Esophagus squamous epithelium (tissue), 5 donors: ENCODE data around the gene NUP85. TPM values are rescaled to one million over a fixed set of nuclear protein-coding genes. Genes with fewer than 3 reads are reported as not detected.

ENCODE experiments used
- DNase-seq: peaks from one replicate; lab custom pipeline; 2025; lab: John Stamatoyannopoulos, UW
- H3K27ac ChIP-seq, 4 donors: fragments of 200-600 bp; sonication (generic); one replicate each; pipeline ENCODE4 v1.5.1; 2016 to 2019; ENCODE audit warnings: mild to moderate bottlenecking in 1 of 4
- H3K27me3 ChIP-seq, 4 donors: fragments of 200-600 bp; sonication (generic); 1 replicate in 3 of 4; 2 replicates in 1 of 4; pipeline versions ENCODE4 v1.5.1 to v1.6.0; 2017 to 2021; ENCODE audit warnings: antibody characterized with exemption in 1 of 4
- H3K36me3 ChIP-seq, 3 donors: fragments of 200-600 bp; sonication (generic); one replicate each; pipeline ENCODE4 v1.5.1; 2016 to 2019
- H3K4me1 ChIP-seq, 3 donors: fragments of 200-600 bp; sonication (generic); one replicate each; pipeline ENCODE4 v1.5.1; 2017 to 2019
- H3K4me3 ChIP-seq, 4 donors: fragments of 200-600 bp; sonication (generic); 1 replicate in 3 of 4; 2 replicates in 1 of 4; pipeline ENCODE4 v1.5.1; 2016 to 2019; ENCODE audit warnings: mild to moderate bottlenecking in 2 of 4, moderate library complexity in 1 of 4
- H3K9me3 ChIP-seq, 3 donors: fragments of 200-600 bp; sonication (generic); one replicate each; pipeline ENCODE4 v1.5.1; 2016 to 2019
- CTCF ChIP-seq, 6 experiments: fragments of 450-650 bp in 4 of 6; fragments of 200-600 bp in 2 of 6; sonication (generic) in 2 of 6; IDR thresholded peaks; one replicate each; pipeline ENCODE4 v1.5.1; 2016 to 2019; ENCODE audit warnings: antibody characterized with exemption in 6 of 6, mild to moderate bottlenecking in 4 of 6, moderate library complexity in 4 of 6
- POLR2A ChIP-seq, 4 donors: fragments of 450-650 bp; IDR thresholded peaks; one replicate each; pipeline ENCODE4 v1.6.1; 2017; ENCODE audit warnings: antibody characterized with exemption in 4 of 4, mild to moderate bottlenecking in 4 of 4, moderate library complexity in 3 of 4
- WGBS, 2 donors: methylation state at CpG; one replicate each; pipeline ENCODE4 v1.1.5; 2018; 5-methylcytosine and 5-hydroxymethylcytosine counted together
- intact Hi-C: fragments of 100-400 bp; cut with DNase I; formaldehyde crosslinking; loops from one replicate; pipeline ENCODE4 v1.15.0; 2022
- total RNA-seq, 4 donors: library from RNA; depleted of rRNA; stranded (reverse); fragments of >200 nt; gene quantifications; one replicate each; pipeline ENCODE4 v1.1.0, GENCODE V29; 2016
- donor health status: DM: yes; HTN: yes; CAD: no.

Gene NUP85
- total RNA-seq, 4 donors from 2014 or later = 17.5 to 33.3 (median 29.0) TPM

DNA sequence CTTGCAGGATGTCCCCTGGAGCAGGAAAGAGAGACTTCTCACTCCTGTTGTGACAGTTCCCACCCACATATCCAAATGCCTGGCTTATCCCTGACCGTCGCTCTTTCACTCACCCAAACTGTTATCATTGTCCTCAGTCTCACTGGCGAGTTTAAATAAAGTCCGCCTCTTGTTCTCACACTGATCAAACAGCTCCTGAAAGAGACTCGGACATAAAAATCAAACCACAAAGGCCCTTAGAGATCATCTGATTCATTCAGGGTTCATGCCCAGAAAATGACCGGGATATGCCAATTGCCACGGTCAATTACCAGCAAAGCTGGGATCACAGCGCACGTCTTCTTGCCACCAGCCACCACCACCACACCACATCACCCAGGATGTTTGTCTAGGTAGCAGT lies 36.0 kb downstream of the NUP85 start:
- WGBS, 2 donors = 92 to 93% methylated on average over 9 of the region's 9 CpGs

DNA sequence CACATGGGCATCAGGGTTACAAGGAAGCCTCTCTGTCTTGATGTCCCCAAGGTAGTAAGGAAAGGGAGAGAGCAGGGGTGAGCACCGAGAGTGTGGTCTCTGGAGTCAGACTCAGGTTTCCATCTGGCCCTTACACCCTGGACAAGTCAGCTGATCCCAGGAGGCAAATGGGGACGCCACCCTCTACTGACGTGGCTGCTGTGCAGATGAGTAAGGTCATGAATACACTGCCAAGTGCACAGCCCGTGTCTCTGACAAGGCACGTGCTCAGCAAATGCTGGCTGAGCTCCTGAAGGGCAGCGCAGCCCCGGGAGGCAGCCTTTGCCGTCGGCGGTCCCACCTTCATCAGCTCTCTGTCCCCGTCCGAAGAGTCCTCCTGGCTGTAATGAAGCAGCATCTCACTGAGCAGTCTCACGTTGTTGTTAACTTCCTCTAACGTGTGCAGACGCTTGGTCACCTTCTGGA lies 36.5 kb downstream of the NUP85 start:
- Histone ChIP-seq H3K27me3 (no peaks in the 10 kb centered on the region), H3K36me3 (peaks cover 75 to 98% (median 82%) of the 10 kb centered on the region in 3 donors), H3K9me3 (no peaks in the 10 kb centered on the region), H3K4me3 (no peak overlapping the region), H3K27ac (peak overlapping the region in 2 of 4 donors; percentile 7 to 11), H3K4me1 (no peaks in the 10 kb centered on the region)
- intact Hi-C loops = no loop called here
- DNase-seq = no peak
- no peak for TF ChIP-seq CTCF (IDR thresholded peaks at IDR 0.05)
- no peak for TF ChIP-seq POLR2A (IDR thresholded peaks at IDR 0.05)
- 53 to 76% methylated on average over 6 to 10 of the region's 15 CpGs for WGBS, 2 donors

More for the DNA sequence above, 36.0 kb downstream of the NUP85 start:
- Histone ChIP-seq H3K9me3 (no peaks in the 10 kb centered on the region), H3K4me3 (no peak overlapping the region), H3K27me3 (no peaks in the 10 kb centered on the region), H3K27ac (peak overlapping the region in 1 of 4 donors; percentile 34), H3K4me1 (no peaks in the 10 kb centered on the region), H3K36me3 (peaks cover 81 to 100% (median 82%) of the 10 kb centered on the region in 3 donors)
- intact Hi-C loops = no loop called here
- TF ChIP-seq CTCF (IDR thresholded peaks at IDR 0.05) = no peak
- TF ChIP-seq POLR2A (IDR thresholded peaks at IDR 0.05) = no peak
- DNase-seq = no peak

DNA sequence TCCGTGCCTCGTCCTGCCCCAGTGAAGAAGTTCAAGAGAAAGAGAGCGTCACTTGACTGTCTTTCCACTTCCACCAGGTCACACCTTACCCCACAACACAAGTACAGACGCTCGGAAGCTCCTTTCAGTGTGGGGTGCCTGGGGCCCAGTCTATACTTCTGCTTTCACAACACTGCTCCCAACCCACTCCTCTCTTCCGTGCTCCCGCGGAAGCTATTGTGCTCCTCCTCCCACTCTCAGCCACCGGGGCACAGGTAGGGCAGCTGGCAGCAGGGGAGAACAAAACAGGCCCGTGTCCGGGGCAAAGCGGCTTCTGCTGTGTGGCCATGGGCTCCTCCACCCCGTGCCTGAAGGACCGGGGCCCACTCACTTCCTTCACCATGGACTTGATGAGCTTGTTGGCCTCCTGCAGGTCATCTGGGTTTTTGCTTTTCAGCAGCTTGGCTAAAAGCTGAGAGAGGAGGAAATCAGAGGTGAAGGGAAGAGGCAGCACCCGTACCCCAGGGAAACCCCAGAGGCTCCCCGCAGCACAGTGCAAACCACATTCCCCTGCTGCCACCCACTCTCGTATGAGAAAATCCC lies 37.1 kb downstream of the NUP85 start:
- peak overlapping the region in 2 of 4 donors; percentile 7 to 11 for H3K27ac ChIP-seq
- no peaks in the 10 kb centered on the region for H3K4me1 ChIP-seq
- no peaks in the 10 kb centered on the region for H3K9me3 ChIP-seq
- no peak for TF ChIP-seq POLR2A (IDR thresholded peaks at IDR 0.05)
- TF ChIP-seq CTCF (IDR thresholded peaks at IDR 0.05) = no peak
- WGBS, 2 donors = 68 to 74% methylated on average over 10 to 14 of the region's 17 CpGs
- H3K36me3 ChIP-seq = peaks cover 71 to 98% (median 78%) of the 10 kb centered on the region in 3 donors
- no peaks in the 10 kb centered on the region for H3K27me3 ChIP-seq
- no peak overlapping the region for H3K4me3 ChIP-seq
- DNase-seq = no peak
- intact Hi-C loops = no loop called here

- intact Hi-C loops = no loop called here
- Histone ChIP-seq H3K36me3 (peaks cover 57 to 90% (median 65%) of the 10 kb centered on the region in 3 donors), H3K4me3 (no peak overlapping the region), H3K27ac (no peak overlapping the region), H3K9me3 (no peaks in the 10 kb centered on the region), H3K4me1 (peaks cover 0 to 6% (median 0%) of the 10 kb centered on the region in 3 donors), H3K27me3 (no peaks in the 10 kb centered on the region)
- 53 to 82% methylated on average over 16 to 17 of the region's 22 CpGs for WGBS, 2 donors
- no peak for DNase-seq
- TF ChIP-seq POLR2A (IDR thresholded peaks at IDR 0.05) (no peak), CTCF (IDR thresholded peaks at IDR 0.05) (no peak)
Measured at GRCh38 chr17:75244133-75244866, 38.8 kb downstream of the NUP85 start.

DNA sequence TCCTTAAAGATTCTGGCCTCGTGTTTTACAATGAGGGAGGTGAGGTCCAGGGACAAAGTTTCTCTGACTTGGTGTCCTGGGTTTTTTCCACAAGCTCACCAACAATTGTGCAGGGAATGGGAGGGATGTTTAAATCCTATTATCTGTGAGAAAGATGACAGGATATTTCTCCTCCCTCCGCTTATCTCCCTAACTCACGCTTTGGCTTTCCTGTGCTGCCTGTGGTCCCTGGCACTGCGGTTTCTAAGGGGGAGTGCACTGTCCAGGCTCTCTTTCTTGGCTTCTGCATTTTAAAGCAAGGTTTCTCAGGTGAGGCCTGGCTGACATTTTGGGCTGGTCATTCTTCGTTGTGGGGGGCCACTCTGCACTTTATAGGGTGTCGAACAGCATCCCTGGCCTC lies 39.5 kb downstream of the NUP85 start:
- Histone ChIP-seq H3K4me3 (no peak overlapping the region), H3K36me3 (peaks cover 50 to 83% (median 58%) of the 10 kb centered on the region in 3 donors), H3K9me3 (no peaks in the 10 kb centered on the region), H3K4me1 (peaks cover 0 to 13% (median 5%) of the 10 kb centered on the region in 3 donors), H3K27ac (no peak overlapping the region), H3K27me3 (no peaks in the 10 kb centered on the region)
- intact Hi-C loops = no loop called here
- DNase-seq = no peak
- no peak for TF ChIP-seq POLR2A (IDR thresholded peaks at IDR 0.05)
- TF ChIP-seq CTCF (IDR thresholded peaks at IDR 0.05) = no peak
- 78 to 81% methylated on average over 6 of the region's 6 CpGs for WGBS, 2 donors
